ENCODE results near the gene CLEC4G.

GRCh38 chr19:7781157-7781556 is 49.2 kb upstream of the CLEC4G start:
- no peak for TF ChIP-seq CTCF (IDR thresholded peaks at IDR 0.05; ENCODE audit: low read length)
- no peak for TF ChIP-seq EZH2 (optimal IDR thresholded peaks at IDR 0.05; ENCODE audit: low read depth, low read length)
